Liver (tissue), 9 donors: Measurements from ENCODE around the gene ERICH4. TPM values are rescaled to one million over a fixed set of nuclear protein-coding genes. Genes with fewer than 3 reads are reported as not detected.

Experiments used
- DNase-seq: peaks from one replicate; pipeline ENCODE4 v3.0.0-alpha.2; 2017; ENCODE audit warnings: low spot score
- H3K27ac ChIP-seq, 2 donors: one replicate each; pipeline ENCODE4 v1.7.0; 2013; ENCODE audit warnings: inconsistent platforms in 2 of 2, low read length in 2 of 2, control low read depth in 1 of 2, low read depth in 1 of 2, mild to moderate bottlenecking in 1 of 2
- H3K27me3 ChIP-seq, 4 donors: one replicate each; pipeline versions ENCODE4 v1.6.1 to v1.7.0; 2013; ENCODE audit warnings: low read length in 3 of 4, inconsistent platforms in 1 of 4, mild to moderate bottlenecking in 1 of 4, moderate library complexity in 1 of 4; ENCODE audit not compliant: control insufficient read depth in 4 of 4, insufficient read depth in 4 of 4
- H3K36me3 ChIP-seq, 4 donors: one replicate each; pipeline versions ENCODE4 v1.6.1 to v1.7.0; 2013; ENCODE audit warnings: low read length in 3 of 4, mild to moderate bottlenecking in 3 of 4, low read depth in 1 of 4, moderate library complexity in 1 of 4; ENCODE audit not compliant: control insufficient read depth in 4 of 4, insufficient read depth in 3 of 4
- H3K4me1 ChIP-seq, 4 donors: one replicate each; pipeline versions ENCODE4 v1.6.1 to v1.7.0; 2013; ENCODE audit warnings: low read length in 3 of 4, mild to moderate bottlenecking in 3 of 4, moderate library complexity in 1 of 4; ENCODE audit not compliant: control insufficient read depth in 4 of 4, insufficient read depth in 4 of 4
- H3K4me3 ChIP-seq, 3 donors: one replicate each; pipeline versions ENCODE4 v1.6.1 to v1.7.0; 2013; ENCODE audit warnings: low read length in 3 of 3, control low read depth in 1 of 3, low read depth in 1 of 3, mild to moderate bottlenecking in 1 of 3
- H3K9ac ChIP-seq, 2 donors: one replicate each; pipeline ENCODE4 v1.7.0; 2013; ENCODE audit warnings: low read length in 2 of 2, mild to moderate bottlenecking in 2 of 2, moderate library complexity in 2 of 2, control low read depth in 1 of 2, low read depth in 1 of 2
- H3K9me3 ChIP-seq, 4 donors: one replicate each; pipeline versions ENCODE4 v1.6.1 to v1.7.0; 2013; ENCODE audit warnings: low read length in 3 of 4; ENCODE audit not compliant: control insufficient read depth in 4 of 4
- ATF3 ChIP-seq: IDR thresholded peaks from 2 replicates; pipeline ENCODE4 v1.6.1; 2016; ENCODE audit warnings: antibody characterized with exemption
- CTCF ChIP-seq: fragments of 150-350 bp; IDR thresholded peaks from 2 replicates; pipeline ENCODE4 v1.5.1; 2017; ENCODE audit warnings: improper control_type of control experiment, low read depth, low read length; ENCODE audit not compliant: missing input control
- EGR1 ChIP-seq, 2 donors: IDR thresholded peaks; 2 replicates each; pipeline ENCODE4 v1.6.1; 2016 to 2018; ENCODE audit warnings: antibody characterized with exemption in 2 of 2, low read depth in 2 of 2
- FOXA1 ChIP-seq: IDR thresholded peaks from 2 replicates; pipeline ENCODE4 v1.6.1; 2016; ENCODE audit warnings: antibody characterized with exemption
- FOXA2 ChIP-seq: IDR thresholded peaks from 2 replicates; pipeline ENCODE4 v1.6.1; 2016; ENCODE audit warnings: antibody characterized with exemption
- GABPA ChIP-seq, 2 donors: IDR thresholded peaks in 1 of 2; conservative IDR thresholded peaks in 1 of 2; 2 replicates each; pipeline ENCODE4 v1.6.1; 2016; ENCODE audit warnings: antibody characterized with exemption in 2 of 2, mild to moderate bottlenecking in 1 of 2, moderate library complexity in 1 of 2
- HNF4A ChIP-seq, 2 donors: conservative IDR thresholded peaks; 2 replicates each; pipeline ENCODE4 v1.6.1; 2016; ENCODE audit warnings: antibody characterized with exemption in 2 of 2, mild to moderate bottlenecking in 2 of 2
- HNF4G ChIP-seq: IDR thresholded peaks from 2 replicates; pipeline ENCODE4 v1.6.1; 2016; ENCODE audit warnings: antibody characterized with exemption
- JUND ChIP-seq, 2 donors: IDR thresholded peaks; 2 replicates each; pipeline ENCODE4 v1.6.1; 2016; ENCODE audit warnings: antibody characterized with exemption in 2 of 2
- MAX ChIP-seq: IDR thresholded peaks from 2 replicates; pipeline ENCODE4 v1.6.1; 2016; ENCODE audit warnings: antibody characterized with exemption
- NR2F2 ChIP-seq: IDR thresholded peaks from 2 replicates; pipeline ENCODE4 v1.6.1; 2016; ENCODE audit warnings: antibody characterized with exemption
- RAD21 ChIP-seq, 2 donors: IDR thresholded peaks; 2 replicates each; pipeline ENCODE4 v1.6.1; 2016; ENCODE audit warnings: antibody characterized with exemption in 2 of 2, mild to moderate bottlenecking in 2 of 2
- RXRA ChIP-seq, 2 donors: IDR thresholded peaks; 2 replicates each; pipeline ENCODE4 v1.6.1; 2017 to 2018; ENCODE audit warnings: antibody characterized with exemption in 2 of 2, mild to moderate bottlenecking in 1 of 2
- TAF1 ChIP-seq: conservative IDR thresholded peaks from 2 replicates; pipeline ENCODE4 v1.6.1; 2016; ENCODE audit warnings: antibody characterized with exemption, mild to moderate bottlenecking
- YY1 ChIP-seq: IDR thresholded peaks from 2 replicates; pipeline ENCODE4 v1.6.1; 2016; ENCODE audit warnings: antibody characterized with exemption, mild to moderate bottlenecking
- ZBTB33 ChIP-seq: IDR thresholded peaks from 2 replicates; pipeline ENCODE4 v1.6.1; 2016; ENCODE audit warnings: antibody characterized with exemption
- WGBS: extraction: QIAGEN DNeasy Blood & Tissue Kit; methylation state at CpG from one replicate; pipeline ENCODE4 v1.1.7; 2013; 5-methylcytosine and 5-hydroxymethylcytosine counted together
- polyA plus RNA-seq, 2 donors: library from polyadenylated mRNA; stranded (reverse) in 1 of 2; unstranded in 1 of 2; fragments of 200-250 nt in 1 of 2; fragments of >200 nt in 1 of 2; fragmentation: Nextera tagmentation in 1 of 2; extraction: Ambion mirVana in 1 of 2; gene quantifications; one replicate each; pipeline versions ENCODE4 v1.2.1 to v1.2.3, GENCODE V29; 2013 to 2015
- total RNA-seq, 2 donors: library from RNA; depleted of rRNA; stranded (reverse); fragments of >200 nt; gene quantifications; one replicate each; pipeline ENCODE4 v1.2.3, GENCODE V29; 2014
- donor health status: healthy.
- donor health status: healthy.
- donor health status: healthy.
- donor health status: healthy.
- donor health status: healthy.

Gene ERICH4
- total and polyA plus RNA-seq, 4 donors, result not detected

- no peak overlapping the region for H3K27ac ChIP-seq
- 96% methylated on average over 11 of the region's 11 CpGs for WGBS
- H3K9me3 ChIP-seq, result no peaks in the 10 kb centered on the region
- DNase-seq, result no peak
- no peak for TF ChIP-seq CTCF
- no peak for TF ChIP-seq RAD21 (IDR thresholded peaks at IDR 0.05)
- TF ChIP-seq HNF4G, result no peak
- TF ChIP-seq GABPA (IDR thresholded peaks at IDR 0.05 in 1 of 2, conservative IDR thresholded peaks at IDR 0.05 in 1 of 2), result no peak
- TF ChIP-seq HNF4A (conservative IDR thresholded peaks at IDR 0.05), result no peak
- no peak for TF ChIP-seq JUND (IDR thresholded peaks at IDR 0.05)
- no peak for TF ChIP-seq ZBTB33
- TF ChIP-seq ATF3, result no peak
- no peak for TF ChIP-seq FOXA1
- TF ChIP-seq FOXA2, result no peak
- no peak for TF ChIP-seq MAX
- TF ChIP-seq EGR1 (IDR thresholded peaks at IDR 0.05; ENCODE audit: low read depth in 2 of 2), result no peak
- H3K4me3 ChIP-seq, result no peak overlapping the region
- H3K4me1 ChIP-seq, result peaks cover 9 to 11% (median 10%) of the 10 kb centered on the region in 4 donors
- H3K36me3 ChIP-seq, result peaks cover 5 to 46% (median 24%) of the 10 kb centered on the region in 4 donors
- no peaks in the 10 kb centered on the region for H3K27me3 ChIP-seq
- no peak overlapping the region for H3K9ac ChIP-seq
Observed at GRCh38 chr19:41411968-41412265, 31.0 kb upstream of the ERICH4 start.

- peaks cover 9 to 10% (median 9%) of the 10 kb centered on the region in 4 donors for H3K4me1 ChIP-seq
- peaks cover 5 to 50% (median 24%) of the 10 kb centered on the region in 4 donors for H3K36me3 ChIP-seq
- WGBS, result 96% methylated on average over 5 of the region's 5 CpGs
Observed at GRCh38 chr19:41412953-41413352, 30.0 kb upstream of the ERICH4 start.

More at GRCh38 chr19:41412953-41413352, 30.0 kb upstream of the ERICH4 start:
- Histone ChIP-seq H3K9me3 (no peaks in the 10 kb centered on the region), H3K9ac (no peak overlapping the region), H3K27me3 (no peaks in the 10 kb centered on the region), H3K4me3 (no peak overlapping the region), H3K27ac (no peak overlapping the region)
- DNase-seq, result no peak
- no peak for TF ChIP-seq TAF1
- no peak for TF ChIP-seq FOXA1
- no peak for TF ChIP-seq CTCF
- TF ChIP-seq HNF4A (conservative IDR thresholded peaks at IDR 0.05), result no peak
- TF ChIP-seq JUND (IDR thresholded peaks at IDR 0.05), result no peak
- TF ChIP-seq YY1, result no peak
- TF ChIP-seq NR2F2, result no peak
- no peak for TF ChIP-seq RXRA (IDR thresholded peaks at IDR 0.05)
- TF ChIP-seq EGR1 (IDR thresholded peaks at IDR 0.05; ENCODE audit: low read depth in 2 of 2), result no peak
